BJ (cell line): Measurements from ENCODE around the gene ZC2HC1C. TPM values are rescaled to one million over a fixed set of nuclear protein-coding genes. Genes with fewer than 3 reads are reported as not detected.

Source experiments
- CTCF ChIA-PET: fragments of 350-600 bp; formaldehyde crosslinking; extraction: SDS; loops from one replicate; lab custom pipeline; 2021; ENCODE audit warnings: antibody characterized with exemption, inconsistent platforms; lab: Yijun Ruan, JAX
- POLR2A ChIA-PET: fragments of 300-600 bp; sonication (Branson Sonifier 250); formaldehyde crosslinking; extraction: SDS; loops from one replicate; lab custom pipeline; 2021; ENCODE audit warnings: antibody characterized with exemption; lab: Charles Lee
- DNase-seq: peaks from one replicate; pipeline ENCODE4 v3.0.0-alpha.2; 2011; ENCODE audit warnings: low read depth
- H3K27me3 ChIP-seq: 2 replicates; pipeline ENCODE4 v1.6.0; 2011; ENCODE audit warnings: low read length; ENCODE audit not compliant: control insufficient read depth, insufficient read depth
- H3K36me3 ChIP-seq: 2 replicates; pipeline ENCODE4 v1.5.1; 2011; ENCODE audit warnings: low read length; ENCODE audit not compliant: control insufficient read depth, insufficient read depth
- H3K4me3 ChIP-seq: 2 replicates; pipeline ENCODE4 v1.5.1; 2011; ENCODE audit warnings: low read depth, mild to moderate bottlenecking, control low read depth, low read length
- CTCF ChIP-seq: IDR thresholded peaks from 2 replicates; pipeline ENCODE4 v1.5.1; 2011; ENCODE audit warnings: low read depth, mild to moderate bottlenecking, control low read depth, inconsistent platforms, low read length, moderate library complexity; ENCODE audit not compliant: insufficient read depth
- polyA plus RNA-seq: library from polyadenylated mRNA; depleted of rRNA; stranded (reverse); fragments of >200 nt; gene quantifications from 2 replicates; pipeline ENCODE4 v1.2.3, GENCODE V29; 2011

The ZC2HC1C gene
- polyA plus RNA-seq, 1 experiment, result 0.85 TPM

- CTCF ChIA-PET, result no interaction called here
Measured at GRCh38 chr14:75042035-75042434, 27.4 kb upstream of the ZC2HC1C start.

GRCh38 chr14:75044322-75044721, 25.1 kb upstream of the ZC2HC1C start:
- TF ChIP-seq CTCF, result no peak
- POLR2A ChIA-PET, result no interaction called here
- CTCF ChIA-PET, result interaction anchor here (1.2 to 1.9 kb wide), 3 partner anchors 8 to 44 kb away, joined by 3 to 4 read pairs (median 3); no protein-coding TSS in a partner anchor
- H3K36me3 ChIP-seq, result no peaks in the 10 kb centered on the region
- DNase-seq, result no peak
- H3K27me3 ChIP-seq, result no peaks in the 10 kb centered on the region
- no peak overlapping the region for H3K4me3 ChIP-seq

More at GRCh38 chr14:75042035-75042434, 27.4 kb upstream of the ZC2HC1C start:
- Histone ChIP-seq H3K4me3 (no peak overlapping the region), H3K36me3 (no peaks in the 10 kb centered on the region), H3K27me3 (no peaks in the 10 kb centered on the region)
- TF ChIP-seq CTCF, result no peak
- POLR2A ChIA-PET, result no interaction called here
- DNase-seq, result no peak

GRCh38 chr14:75044752-75045151, 24.7 kb upstream of the ZC2HC1C start:
- DNase-seq, result no peak
- POLR2A ChIA-PET, result no interaction called here
- no peak overlapping the region for H3K4me3 ChIP-seq

GRCh38 chr14:75046275-75046674, 23.2 kb upstream of the ZC2HC1C start:
- Histone ChIP-seq H3K36me3 (no peaks in the 10 kb centered on the region), H3K4me3 (no peak overlapping the region), H3K27me3 (no peaks in the 10 kb centered on the region)
- no peak for DNase-seq
- POLR2A ChIA-PET, result no interaction called here
- TF ChIP-seq CTCF, result no peak
- CTCF ChIA-PET, result no interaction called here

More at GRCh38 chr14:75044752-75045151, 24.7 kb upstream of the ZC2HC1C start:
- CTCF ChIA-PET, result interaction anchor here (1.2 to 1.9 kb wide), 3 partner anchors 9 to 43 kb away, joined by 3 to 4 read pairs (median 3); no protein-coding TSS in a partner anchor
- H3K36me3 ChIP-seq, result no peaks in the 10 kb centered on the region
- no peaks in the 10 kb centered on the region for H3K27me3 ChIP-seq
- TF ChIP-seq CTCF, result no peak

- TF ChIP-seq CTCF, result no peak
- Histone ChIP-seq H3K4me3 (no peak overlapping the region), H3K27me3 (no peaks in the 10 kb centered on the region), H3K36me3 (no peaks in the 10 kb centered on the region)
- ChIA-PET POLR2A (no interaction called here), CTCF (interaction anchor here (0.7 kb wide), 1 partner anchor 376 kb away, joined by 3 read pairs; no protein-coding TSS in a partner anchor)
- DNase-seq, result no peak
Measured at GRCh38 chr14:75046899-75047298, 22.5 kb upstream of the ZC2HC1C start.
